ENCODE results near the gene C10orf90.

- no peak for TF ChIP-seq POLR2A (IDR thresholded peaks at IDR 0.05)
- TF ChIP-seq CTCF (IDR thresholded peaks at IDR 0.05) = no peak
Observed at GRCh38 chr10:126417220-126417825, 253.2 kb downstream of the C10orf90 start.
